Neuronal stem cell (in vitro differentiated cells): Measurements from ENCODE around the gene OR51E2.

ENCODE experiments used
- DNase-seq: peaks from one replicate; pipeline ENCODE4 v3.0.0-alpha.2; 2013; ENCODE audit warnings: low spot score
- H2AFZ ChIP-seq: one replicate; pipeline ENCODE4 v1.6.1; 2013; ENCODE audit warnings: mild to moderate bottlenecking, low read length, inconsistent platforms
- H2AK5ac ChIP-seq: 2 replicates; pipeline ENCODE4 v1.6.1; 2013; ENCODE audit warnings: low read depth, mild to moderate bottlenecking, inconsistent platforms, low read length, moderate library complexity, mixed read lengths
- H2BK120ac ChIP-seq: 2 replicates; pipeline ENCODE4 v1.6.1; 2013; ENCODE audit warnings: low read depth, mild to moderate bottlenecking, inconsistent platforms, low read length, moderate library complexity, mixed read lengths
- H2BK12ac ChIP-seq: one replicate; pipeline ENCODE4 v1.6.1; 2013; ENCODE audit warnings: low read length, inconsistent platforms
- H2BK15ac ChIP-seq: 2 replicates; pipeline ENCODE4 v1.6.1; 2013; ENCODE audit warnings: mild to moderate bottlenecking, low read length, inconsistent platforms, mixed read lengths
- H2BK5ac ChIP-seq: one replicate; pipeline ENCODE4 v1.6.1; 2013; ENCODE audit warnings: inconsistent platforms, mild to moderate bottlenecking, low read length, moderate library complexity
- H3K14ac ChIP-seq: one replicate; pipeline ENCODE4 v1.6.1; 2013; ENCODE audit warnings: low read length, inconsistent platforms
- H3K18ac ChIP-seq: 2 replicates; pipeline ENCODE4 v1.6.1; 2013; ENCODE audit warnings: low read length, inconsistent platforms
- H3K23ac ChIP-seq: 2 replicates; pipeline ENCODE4 v1.6.1; 2013; ENCODE audit warnings: low read depth, mild to moderate bottlenecking, mixed read lengths, low read length, inconsistent platforms; ENCODE audit not compliant: poor library complexity
- H3K27ac ChIP-seq: replicated peaks from 3 replicates; pipeline ENCODE4 v1.5.1; 2013; ENCODE audit warnings: low read length, inconsistent platforms
- H3K27me3 ChIP-seq, 3 experiments: 2 replicates each; pipeline ENCODE4 v1.6.1; 2013; ENCODE audit warnings: low read length in 3 of 3, mild to moderate bottlenecking in 2 of 3, inconsistent platforms in 1 of 3, low read depth in 1 of 3, mixed read lengths in 1 of 3, moderate library complexity in 1 of 3; ENCODE audit not compliant: control insufficient read depth in 3 of 3, insufficient read depth in 3 of 3
- H3K36me3 ChIP-seq, 2 donors: replicated peaks in 1 of 2; 2 replicates each; pipeline ENCODE4 v1.6.1; 2013; ENCODE audit warnings: low read length in 2 of 2; ENCODE audit not compliant: control insufficient read depth in 2 of 2, insufficient read depth in 2 of 2
- H3K4ac ChIP-seq: 2 replicates; pipeline ENCODE4 v1.6.1; 2013; ENCODE audit warnings: inconsistent platforms, mild to moderate bottlenecking, low read length, moderate library complexity
- H3K4me1 ChIP-seq, 2 donors: 1 replicate in 1 of 2; 2 replicates in 1 of 2; pipeline ENCODE4 v1.6.1; 2013; ENCODE audit warnings: low read length in 2 of 2, low read depth in 1 of 2; ENCODE audit not compliant: control insufficient read depth in 2 of 2, insufficient read depth in 1 of 2
- H3K4me2 ChIP-seq: one replicate; pipeline ENCODE4 v1.6.1; 2013; ENCODE audit warnings: mild to moderate bottlenecking, low read length, inconsistent platforms; ENCODE audit not compliant: insufficient read depth, poor library complexity, severe bottlenecking
- H3K4me3 ChIP-seq, 2 donors: 2 replicates each; pipeline ENCODE4 v1.5.1; 2013; ENCODE audit warnings: low read length in 2 of 2, mild to moderate bottlenecking in 2 of 2, inconsistent platforms in 1 of 2, moderate library complexity in 1 of 2
- H3K79me1 ChIP-seq: one replicate; pipeline ENCODE4 v1.6.1; 2013; ENCODE audit warnings: low read depth, mild to moderate bottlenecking, inconsistent platforms, low read length, moderate library complexity
- H3K9ac ChIP-seq: one replicate; pipeline ENCODE4 v1.6.1; 2013; ENCODE audit warnings: mild to moderate bottlenecking, low read depth, low read length, inconsistent platforms; ENCODE audit not compliant: poor library complexity
- H3K9me3 ChIP-seq, 2 donors: replicated peaks in 1 of 2; 2 replicates each; pipeline versions ENCODE3 to v1.6.1; 2013; ENCODE audit warnings: low read length in 2 of 2, mild to moderate bottlenecking in 2 of 2, inconsistent platforms in 1 of 2, low read depth in 1 of 2, mixed read lengths in 1 of 2, moderate library complexity in 1 of 2; ENCODE audit not compliant: control insufficient read depth in 2 of 2, insufficient read depth in 1 of 2
- H4K8ac ChIP-seq: one replicate; pipeline ENCODE4 v1.6.1; 2013; ENCODE audit warnings: low read depth, mild to moderate bottlenecking, inconsistent platforms, low read length, moderate library complexity
- H4K91ac ChIP-seq: one replicate; pipeline ENCODE4 v1.6.1; 2013; ENCODE audit warnings: low read length, low read depth, mild to moderate bottlenecking, inconsistent platforms; ENCODE audit not compliant: poor library complexity
- WGBS, 2 donors: extraction: QIAGEN DNeasy Blood & Tissue Kit; methylation state at CpG; one replicate each; pipeline ENCODE4 v1.1.7; 2013; ENCODE audit warnings: missing lambda C conversion rate in 2 of 2, mixed read lengths in 1 of 2; ENCODE audit not compliant: insufficient read length in 2 of 2, insufficient replicate concordance in 1 of 2; ENCODE audit errors: extremely low coverage in 2 of 2; 5-methylcytosine and 5-hydroxymethylcytosine counted together

Gene OR51E2

DNA sequence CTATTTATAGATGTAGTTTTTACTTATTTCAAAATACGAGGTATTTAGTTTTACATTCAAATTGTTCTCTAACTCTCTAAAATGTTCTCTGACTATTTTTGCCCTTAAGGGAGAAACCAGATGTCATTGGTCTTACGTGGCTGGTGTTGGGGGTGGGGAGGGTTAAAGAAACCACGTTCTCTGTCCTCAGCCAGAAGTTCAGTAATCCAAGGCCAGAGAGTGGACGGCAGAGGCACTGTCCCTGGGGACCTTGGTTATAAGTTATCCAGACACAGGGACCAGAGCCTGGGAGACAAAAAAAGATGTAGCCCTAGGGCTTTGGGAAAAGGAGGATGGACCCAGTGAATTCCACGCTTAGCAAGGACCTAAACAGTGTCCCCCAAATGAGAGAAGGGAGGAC lies 54.6 kb downstream of the OR51E2 start:
- Histone ChIP-seq H3K23ac (no peak overlapping the region), H3K4ac (no peak overlapping the region), H3K4me2 (no peak overlapping the region), H3K4me3 (no peak overlapping the region), H2BK12ac (no peak overlapping the region), H2AK5ac (no peak overlapping the region), H3K9ac (no peak overlapping the region), H3K14ac (no peak overlapping the region), H3K27me3 (no peaks in the 10 kb centered on the region), H4K8ac (no peak overlapping the region), H2BK120ac (no peak overlapping the region), H3K79me1 (no peaks in the 10 kb centered on the region), H3K27ac (no peak overlapping the region), H3K18ac (no peak overlapping the region), H3K36me3 (no peaks in the 10 kb centered on the region), H2AFZ (no peak overlapping the region), H3K4me1 (peaks cover 0 to 15% of the 10 kb centered on the region in 2 donors), H3K9me3 (no peaks in the 10 kb centered on the region), H2BK5ac (no peak overlapping the region), H2BK15ac (no peak overlapping the region), H4K91ac (no peak overlapping the region)
- DNase-seq = no peak
- WGBS, 2 donors = no CpG with 5 or more reads among the region's 5 CpGs

DNA sequence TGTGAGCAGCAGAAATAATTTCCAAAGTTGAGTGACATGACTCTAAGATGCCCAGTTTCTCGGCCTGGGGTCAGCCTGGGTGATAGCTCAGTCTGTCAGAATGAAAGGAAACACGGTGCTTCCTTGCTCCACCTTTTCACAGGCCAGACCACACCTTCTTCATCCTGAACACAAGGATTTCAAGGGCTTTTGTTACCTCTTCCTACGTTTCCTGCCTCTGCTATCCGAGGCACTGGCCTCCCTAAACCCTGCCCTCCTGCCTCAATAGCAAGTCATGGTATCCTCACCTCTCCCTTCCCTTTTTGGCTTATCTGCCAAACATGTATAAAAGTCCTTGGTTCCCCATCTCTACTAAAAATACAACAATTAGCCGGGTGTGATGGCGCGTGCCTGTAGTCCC lies 55.6 kb downstream of the OR51E2 start:
- Histone ChIP-seq H3K9ac (no peak overlapping the region), H2BK15ac (no peak overlapping the region), H3K4me3 (no peak overlapping the region), H3K27ac (no peak overlapping the region), H2AK5ac (no peak overlapping the region), H3K18ac (no peak overlapping the region), H3K4ac (no peak overlapping the region), H3K79me1 (no peaks in the 10 kb centered on the region), H3K23ac (no peak overlapping the region), H2BK120ac (no peak overlapping the region), H3K14ac (no peak overlapping the region), H3K27me3 (no peaks in the 10 kb centered on the region), H4K91ac (no peak overlapping the region), H3K36me3 (no peaks in the 10 kb centered on the region), H3K9me3 (no peaks in the 10 kb centered on the region), H2BK5ac (no peak overlapping the region), H2BK12ac (no peak overlapping the region), H3K4me2 (no peak overlapping the region), H3K4me1 (peaks cover 0 to 16% of the 10 kb centered on the region in 2 donors), H2AFZ (no peak overlapping the region), H4K8ac (no peak overlapping the region)
- no CpG with 5 or more reads among the region's 7 CpGs for WGBS, 2 donors
- no peak for DNase-seq

DNA sequence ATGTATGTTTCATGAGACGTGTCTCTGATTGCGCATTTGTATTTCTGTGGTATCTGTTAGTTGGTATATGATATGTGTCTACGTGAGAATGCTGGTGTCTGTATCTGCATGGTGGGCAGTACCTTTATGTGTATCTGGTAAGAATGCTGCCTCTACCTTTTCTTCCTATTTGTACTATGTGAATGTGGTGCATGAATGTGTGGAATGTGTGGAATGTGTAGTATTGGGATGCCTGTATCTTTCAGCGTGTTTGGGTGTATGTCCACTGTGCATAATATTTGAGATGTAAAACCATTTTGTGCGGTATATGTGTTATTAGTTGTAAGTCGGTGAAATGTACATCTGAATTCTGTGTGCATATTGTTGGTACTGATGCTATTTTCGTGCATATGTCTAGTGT lies 56.2 kb downstream of the OR51E2 start:
- no peak overlapping the region for H4K8ac ChIP-seq
- H3K27ac ChIP-seq = no peak overlapping the region
- no peaks in the 10 kb centered on the region for H3K9me3 ChIP-seq
- no peak overlapping the region for H4K91ac ChIP-seq
- no peaks in the 10 kb centered on the region for H3K27me3 ChIP-seq
- no CpG with 5 or more reads among the region's 7 CpGs for WGBS, 2 donors
- no peak overlapping the region for H3K4ac ChIP-seq
- H3K79me1 ChIP-seq = no peaks in the 10 kb centered on the region
- no peak overlapping the region for H3K23ac ChIP-seq
- no peaks in the 10 kb centered on the region for H3K36me3 ChIP-seq
- DNase-seq = no peak
- no peak overlapping the region for H2BK12ac ChIP-seq
- no peak overlapping the region for H2AFZ ChIP-seq
- no peak overlapping the region for H3K4me2 ChIP-seq
- H3K18ac ChIP-seq = no peak overlapping the region
- H2BK120ac ChIP-seq = no peak overlapping the region
- no peak overlapping the region for H3K9ac ChIP-seq
- H3K14ac ChIP-seq = no peak overlapping the region
- H3K4me1 ChIP-seq = peaks cover 0 to 16% of the 10 kb centered on the region in 2 donors
- no peak overlapping the region for H2BK5ac ChIP-seq
- H3K4me3 ChIP-seq = no peak overlapping the region
- no peak overlapping the region for H2AK5ac ChIP-seq
- H2BK15ac ChIP-seq = no peak overlapping the region

DNA sequence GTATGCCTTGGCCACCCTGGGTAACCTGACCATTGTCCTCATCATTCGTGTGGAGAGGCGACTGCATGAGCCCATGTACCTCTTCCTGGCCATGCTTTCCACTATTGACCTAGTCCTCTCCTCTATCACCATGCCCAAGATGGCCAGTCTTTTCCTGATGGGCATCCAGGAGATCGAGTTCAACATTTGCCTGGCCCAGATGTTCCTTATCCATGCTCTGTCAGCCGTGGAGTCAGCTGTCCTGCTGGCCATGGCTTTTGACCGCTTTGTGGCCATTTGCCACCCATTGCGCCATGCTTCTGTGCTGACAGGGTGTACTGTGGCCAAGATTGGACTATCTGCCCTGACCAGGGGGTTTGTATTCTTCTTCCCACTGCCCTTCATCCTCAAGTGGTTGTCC lies 57.7 kb downstream of the OR51E2 start:
- H3K4me1 ChIP-seq = peaks cover 0 to 16% of the 10 kb centered on the region in 2 donors
- no CpG with 5 or more reads among the region's 6 CpGs for WGBS, 2 donors

More for the DNA sequence above, 57.7 kb downstream of the OR51E2 start:
- Histone ChIP-seq H3K9ac (no peak overlapping the region), H3K4me3 (no peak overlapping the region), H3K27me3 (no peaks in the 10 kb centered on the region), H3K27ac (no peak overlapping the region), H3K18ac (peak overlapping the region; percentile 39), H2AK5ac (no peak overlapping the region), H3K36me3 (no peaks in the 10 kb centered on the region), H3K9me3 (no peaks in the 10 kb centered on the region), H3K4ac (no peak overlapping the region), H3K14ac (no peak overlapping the region), H3K79me1 (no peaks in the 10 kb centered on the region), H4K91ac (no peak overlapping the region), H3K23ac (no peak overlapping the region), H2BK15ac (no peak overlapping the region), H2BK120ac (no peak overlapping the region), H2BK12ac (no peak overlapping the region), H2BK5ac (no peak overlapping the region), H4K8ac (no peak overlapping the region), H3K4me2 (no peak overlapping the region), H2AFZ (no peak overlapping the region)
- DNase-seq = no peak
